GM18867 (cell line): ENCODE results near the gene NRG2.

Source experiments
- ATAC-seq: cut with Tn5 transposase; IDR thresholded peaks from one replicate; pipeline ENCODE4 v1.9.1; 2021; ENCODE audit warnings: mild to moderate bottlenecking, moderate library complexity; ENCODE audit not compliant: unreplicated experiment

The NRG2 gene

DNA sequence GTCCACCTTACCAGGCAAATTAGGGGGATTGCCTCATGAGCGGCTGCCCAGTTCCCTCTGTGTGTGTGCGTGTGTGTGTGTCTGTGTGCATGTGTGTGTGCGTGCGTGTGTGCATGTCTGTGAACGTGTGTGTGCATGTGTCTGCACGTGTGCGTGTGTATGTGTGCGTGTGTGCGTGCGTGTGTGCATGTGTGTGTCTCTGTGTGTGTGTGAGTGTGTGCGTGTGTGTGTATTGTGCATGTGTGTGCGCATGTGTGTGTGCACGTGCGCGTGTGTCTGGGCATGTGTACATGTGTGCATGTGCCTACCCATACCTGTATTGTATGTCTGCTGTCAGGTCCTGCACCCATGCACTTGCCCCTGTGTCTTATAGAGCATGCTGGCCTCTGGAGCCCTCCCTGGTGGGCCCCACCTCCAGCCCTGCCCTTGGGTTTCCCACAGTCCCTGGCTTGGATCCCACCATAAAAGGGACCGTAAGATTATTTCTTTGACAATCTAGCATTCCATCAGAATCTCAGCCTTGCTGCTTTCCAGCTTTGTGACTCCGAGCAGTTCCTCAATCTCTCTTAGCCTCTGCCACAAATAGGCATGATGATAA lies 238.2 kb downstream of the NRG2 start:
- no peak for ATAC-seq

DNA sequence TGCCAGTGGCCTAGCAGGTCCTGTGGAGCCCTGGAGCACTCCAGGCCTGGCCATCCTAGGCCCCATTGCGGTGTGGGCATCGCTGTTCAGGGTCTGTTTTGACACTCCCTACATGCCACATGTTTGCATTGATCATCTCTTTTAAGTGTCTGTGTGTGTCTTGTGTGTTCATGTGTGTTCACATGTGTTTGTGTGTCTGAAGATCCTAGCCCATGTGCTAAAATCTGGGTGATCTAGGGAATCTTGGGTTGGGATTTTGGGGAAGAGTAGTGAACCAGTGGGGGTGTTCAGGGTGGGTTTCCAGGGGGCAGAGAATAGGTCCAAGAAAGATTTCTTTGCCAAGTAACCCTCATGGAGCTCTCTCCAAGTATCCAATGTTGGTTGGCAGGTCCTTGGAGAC lies 239.1 kb downstream of the NRG2 start:
- ATAC-seq, result no peak

DNA sequence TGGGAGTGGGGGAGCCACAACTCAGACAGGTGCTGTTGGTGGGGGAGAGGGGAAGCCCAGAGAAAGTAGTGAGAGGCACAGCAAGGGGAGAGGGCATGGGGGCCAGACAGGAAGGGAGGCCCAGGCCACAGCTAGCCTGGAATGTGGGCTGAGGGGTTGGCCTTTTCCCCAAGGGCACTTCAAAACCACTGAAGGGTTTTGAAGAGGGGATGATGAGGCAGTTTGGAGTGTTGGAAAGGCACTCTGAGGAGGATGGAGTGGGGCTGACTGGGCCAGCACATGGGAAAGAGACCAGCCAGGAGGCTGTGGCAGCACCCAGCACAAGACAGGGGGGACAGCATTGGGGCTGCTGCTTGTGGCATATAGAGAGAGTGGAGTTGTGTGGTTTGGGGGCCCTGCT lies 243.7 kb downstream of the NRG2 start:
- ATAC-seq, result no peak

DNA sequence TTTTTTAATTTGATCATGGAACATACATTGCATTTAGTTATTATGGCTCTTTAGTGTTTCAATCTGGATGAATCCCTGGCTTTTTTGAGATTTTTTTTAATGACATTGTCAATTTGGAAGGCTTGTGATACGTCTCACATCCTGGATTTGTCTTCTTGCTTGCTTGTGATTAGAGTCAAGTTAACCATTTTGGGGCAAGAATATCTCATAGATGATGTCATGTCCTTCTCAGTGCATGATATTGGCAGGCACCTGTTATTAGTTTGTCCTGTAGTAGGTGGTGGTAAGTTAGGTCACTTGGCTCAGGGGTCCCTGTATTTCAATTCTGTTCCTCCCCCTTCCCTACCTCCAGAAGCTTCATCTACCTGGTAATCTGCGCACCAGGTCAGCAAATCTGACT lies 244.2 kb downstream of the NRG2 start:
- ATAC-seq, result no peak

DNA sequence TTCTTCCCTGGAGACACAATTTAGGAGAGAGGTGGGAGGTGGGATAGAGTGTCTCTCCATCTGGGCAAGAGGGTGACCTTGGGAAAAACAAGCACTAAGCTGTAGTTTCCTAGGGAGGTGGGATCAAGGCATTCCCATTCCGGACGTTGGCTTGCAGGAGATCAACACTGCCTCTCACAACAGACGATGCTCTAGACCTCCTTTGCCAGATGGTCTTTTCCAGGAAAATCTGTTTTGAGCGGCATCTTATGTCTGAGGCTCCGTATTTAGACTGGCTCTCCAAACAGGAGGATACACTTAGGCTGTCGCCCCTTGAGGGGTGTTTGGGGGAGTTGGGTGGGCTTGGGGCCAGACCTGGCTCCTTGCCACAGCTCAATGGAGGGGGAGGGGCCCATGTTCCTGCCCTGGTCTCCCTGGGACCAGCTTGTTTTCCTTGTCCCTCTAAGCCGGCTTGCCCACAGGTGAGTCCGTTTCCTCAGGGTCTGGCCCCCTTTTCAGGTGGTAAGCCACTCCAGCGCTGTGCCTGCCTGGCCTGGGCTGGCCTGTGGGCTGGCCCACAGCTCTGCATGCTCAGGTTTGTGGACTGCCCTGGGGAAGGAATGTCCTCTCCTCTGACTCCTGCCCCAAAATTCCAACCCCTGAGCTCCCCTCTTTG lies 245.1 kb downstream of the NRG2 start:
- ATAC-seq, result no peak

DNA sequence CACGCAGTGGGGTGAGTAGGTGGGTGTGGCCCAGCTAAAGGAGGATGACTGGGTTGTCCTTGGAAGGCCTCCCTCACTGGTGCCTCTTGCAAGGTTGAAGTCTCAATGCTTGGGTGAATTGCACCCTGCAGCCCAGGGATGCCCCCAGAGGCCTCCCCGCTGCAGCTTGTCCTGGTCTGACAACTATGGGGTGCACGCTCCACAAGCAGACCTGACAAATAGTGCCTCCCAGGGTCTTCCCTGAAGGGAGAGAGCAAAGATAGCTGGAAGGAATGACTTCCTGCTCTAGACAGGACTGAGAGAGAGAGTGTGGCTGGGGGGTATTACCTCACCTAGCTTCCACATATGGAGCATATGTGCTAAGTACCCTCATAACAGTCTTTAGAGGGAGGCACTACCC lies 245.8 kb downstream of the NRG2 start:
- ATAC-seq, result no peak
